Measurements from ENCODE around the gene ATG4D. TPM values are rescaled to one million over a fixed set of nuclear protein-coding genes. Genes with fewer than 3 reads are reported as not detected.
A peak's percentile ranks its signal among the peaks of the same experiment; 100 is the strongest.

The ATG4D gene
- total and polyA plus RNA-seq, 4 donors = 4.7 to 44.4 (median 11.1) TPM

- peaks cover 2 to 27% (median 11%) of the 10 kb centered on the region in 4 donors for H3K4me1 ChIP-seq (ENCODE audit: control insufficient read depth in 4 of 4, insufficient read depth in 4 of 4, low read length in 3 of 4)
- DNase-seq (ENCODE audit: low spot score) = no peak
- no peaks in the 10 kb centered on the region for H3K9me3 ChIP-seq (ENCODE audit: control insufficient read depth in 4 of 4, low read length in 3 of 4)
- WGBS = 55% methylated on average over 10 of the region's 10 CpGs
- TF ChIP-seq EGR1 (IDR thresholded peaks at IDR 0.05; ENCODE audit: low read depth in 2 of 2) (no peak), JUND (IDR thresholded peaks at IDR 0.05) (no peak), HNF4A (conservative IDR thresholded peaks at IDR 0.05) (no peak), SP1 (IDR thresholded peaks at IDR 0.05) (no peak), FOXA2 (IDR thresholded peaks at IDR 0.05) (no peak), NR2F2 (IDR thresholded peaks at IDR 0.05) (no peak), GABPA (IDR thresholded peaks at IDR 0.05 in 1 of 2, conservative IDR thresholded peaks at IDR 0.05 in 1 of 2) (no peak), RAD21 (IDR thresholded peaks at IDR 0.05) (no peak), MAX (IDR thresholded peaks at IDR 0.05) (no peak)
- TF ChIP-seq, protein P1, sequence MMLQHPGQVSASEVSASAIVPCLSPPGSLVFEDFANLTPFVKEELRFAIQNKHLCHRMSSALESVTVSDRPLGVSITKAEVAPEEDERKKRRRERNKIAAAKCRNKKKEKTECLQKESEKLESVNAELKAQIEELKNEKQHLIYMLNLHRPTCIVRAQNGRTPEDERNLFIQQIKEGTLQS (IDR thresholded peaks at IDR 0.05) = no peak
- H3K4me3 ChIP-seq (ENCODE audit: low read depth in 1 of 3, low read length in 3 of 3) = peak overlapping the region in 1 of 3 donors; percentile 27
- H3K9ac ChIP-seq (ENCODE audit: low read depth in 1 of 2, low read length in 2 of 2) = peak overlapping the region in 1 of 2 donors; percentile 22
- H3K36me3 ChIP-seq (ENCODE audit: control insufficient read depth in 4 of 4, insufficient read depth in 3 of 4, low read depth in 1 of 4, low read length in 3 of 4) = no peaks in the 10 kb centered on the region
- H3K27me3 ChIP-seq (ENCODE audit: control insufficient read depth in 4 of 4, insufficient read depth in 4 of 4, low read length in 3 of 4) = peaks cover 2 to 21% (median 4%) of the 10 kb centered on the region in 4 donors
- no peak overlapping the region for H3K27ac ChIP-seq (ENCODE audit: low read depth in 1 of 2, low read length in 2 of 2)
These were observed 26.9 kb upstream of the ATG4D start for GRCh38 chr19:10516671-10517286.

DNA sequence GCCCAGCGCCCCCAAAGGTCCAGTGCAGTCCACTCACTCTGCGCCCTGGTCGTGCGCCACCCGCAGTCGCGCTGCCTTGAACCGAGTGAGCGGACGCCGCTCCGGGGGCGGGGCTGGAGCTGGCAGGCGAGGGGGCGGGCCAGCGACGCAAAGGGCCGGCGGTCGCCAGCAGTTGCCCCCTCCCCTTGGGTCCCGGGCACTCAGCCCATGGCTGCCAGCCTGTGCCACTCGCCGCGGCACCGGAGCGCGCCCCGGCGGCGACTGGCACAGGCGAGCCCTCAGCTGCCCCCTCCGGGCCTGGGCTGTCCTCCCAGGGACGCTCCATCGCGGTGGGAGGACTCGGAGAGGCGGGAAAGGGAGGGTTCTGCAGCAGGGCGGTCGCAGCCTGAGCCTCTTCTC is 26.3 kb upstream of the ATG4D start, which contains the start of gene S1PR5:
S1PR5 (minus strand) TSS at position 87 of the 399 bp plus-strand sequence. CDS start 2,436 bp downstream, outside the sequence.
- no peaks in the 10 kb centered on the region for H3K36me3 ChIP-seq (ENCODE audit: control insufficient read depth in 4 of 4, insufficient read depth in 3 of 4, low read depth in 1 of 4, low read length in 3 of 4)
- DNase-seq (ENCODE audit: low spot score) = no peak
- 2% methylated on average over 39 of the region's 39 CpGs for WGBS
- H3K9me3 ChIP-seq (ENCODE audit: control insufficient read depth in 4 of 4, low read length in 3 of 4) = no peaks in the 10 kb centered on the region
- peak within 1 kb of the TSS in 1 of 2 donors; percentile 28 for H3K27ac ChIP-seq (ENCODE audit: low read depth in 1 of 2, low read length in 2 of 2)
- peaks cover 2 to 27% (median 11%) of the 10 kb centered on the region in 4 donors for H3K4me1 ChIP-seq (ENCODE audit: control insufficient read depth in 4 of 4, insufficient read depth in 4 of 4, low read length in 3 of 4)
- peak within 1 kb of the TSS in 1 of 3 donors; percentile 27 for H3K4me3 ChIP-seq (ENCODE audit: low read depth in 1 of 3, low read length in 3 of 3)
- no peak for TF ChIP-seq FOXA1 (IDR thresholded peaks at IDR 0.05)
- peaks cover 2 to 21% (median 4%) of the 10 kb centered on the region in 4 donors for H3K27me3 ChIP-seq (ENCODE audit: control insufficient read depth in 4 of 4, insufficient read depth in 4 of 4, low read length in 3 of 4)
- H3K9ac ChIP-seq (ENCODE audit: low read depth in 1 of 2, low read length in 2 of 2) = peak within 1 kb of the TSS in 1 of 2 donors; percentile 22

DNA sequence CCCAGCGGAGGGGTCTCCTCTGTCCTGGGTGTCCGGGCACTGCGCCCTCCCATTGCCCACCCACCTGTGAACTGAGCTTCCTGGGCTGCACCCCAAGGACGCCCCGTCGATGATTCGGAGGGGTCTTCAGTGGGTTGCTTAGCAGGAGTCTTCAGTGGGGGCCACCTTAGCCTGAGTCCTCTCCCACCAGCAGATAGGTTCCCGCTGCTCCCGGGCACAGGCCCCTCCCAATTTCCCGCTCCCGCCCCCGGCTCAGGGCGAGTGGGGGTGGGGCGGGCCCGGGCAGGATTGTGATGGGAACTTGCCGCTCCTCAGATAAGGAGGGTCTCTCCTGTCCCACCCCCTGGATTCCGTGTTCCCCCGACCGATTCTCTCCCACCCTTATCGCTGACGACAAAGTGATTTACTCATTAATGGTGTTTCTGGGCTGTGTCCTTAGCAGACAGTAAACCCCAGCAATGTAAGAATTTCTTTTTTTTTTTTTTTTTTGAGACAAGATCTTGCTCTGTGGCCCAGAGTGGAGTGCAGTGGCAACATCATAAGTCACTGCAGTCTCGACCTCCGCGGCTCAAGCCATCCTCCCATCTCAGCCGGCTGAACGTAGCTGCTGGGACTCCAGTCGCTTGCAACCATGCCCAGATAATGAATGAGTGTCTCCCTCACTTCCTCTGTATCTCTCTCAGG is 25.8 kb upstream of the ATG4D start:
- DNase-seq (ENCODE audit: low spot score) = no peak
- H3K9ac ChIP-seq (ENCODE audit: low read depth in 1 of 2, low read length in 2 of 2) = no peak overlapping the region
- H3K36me3 ChIP-seq (ENCODE audit: control insufficient read depth in 4 of 4, insufficient read depth in 3 of 4, low read depth in 1 of 4, low read length in 3 of 4) = no peaks in the 10 kb centered on the region
- peaks cover 2 to 21% (median 4%) of the 10 kb centered on the region in 4 donors for H3K27me3 ChIP-seq (ENCODE audit: control insufficient read depth in 4 of 4, insufficient read depth in 4 of 4, low read length in 3 of 4)
- peak overlapping the region in 1 of 2 donors; percentile 28 for H3K27ac ChIP-seq (ENCODE audit: low read depth in 1 of 2, low read length in 2 of 2)
- H3K4me1 ChIP-seq (ENCODE audit: control insufficient read depth in 4 of 4, insufficient read depth in 4 of 4, low read length in 3 of 4) = peaks cover 2 to 27% (median 11%) of the 10 kb centered on the region in 4 donors
- H3K4me3 ChIP-seq (ENCODE audit: low read depth in 1 of 3, low read length in 3 of 3) = peak overlapping the region in 1 of 3 donors; percentile 27
- 4% methylated on average over 27 of the region's 27 CpGs for WGBS
- TF ChIP-seq, protein P2, sequence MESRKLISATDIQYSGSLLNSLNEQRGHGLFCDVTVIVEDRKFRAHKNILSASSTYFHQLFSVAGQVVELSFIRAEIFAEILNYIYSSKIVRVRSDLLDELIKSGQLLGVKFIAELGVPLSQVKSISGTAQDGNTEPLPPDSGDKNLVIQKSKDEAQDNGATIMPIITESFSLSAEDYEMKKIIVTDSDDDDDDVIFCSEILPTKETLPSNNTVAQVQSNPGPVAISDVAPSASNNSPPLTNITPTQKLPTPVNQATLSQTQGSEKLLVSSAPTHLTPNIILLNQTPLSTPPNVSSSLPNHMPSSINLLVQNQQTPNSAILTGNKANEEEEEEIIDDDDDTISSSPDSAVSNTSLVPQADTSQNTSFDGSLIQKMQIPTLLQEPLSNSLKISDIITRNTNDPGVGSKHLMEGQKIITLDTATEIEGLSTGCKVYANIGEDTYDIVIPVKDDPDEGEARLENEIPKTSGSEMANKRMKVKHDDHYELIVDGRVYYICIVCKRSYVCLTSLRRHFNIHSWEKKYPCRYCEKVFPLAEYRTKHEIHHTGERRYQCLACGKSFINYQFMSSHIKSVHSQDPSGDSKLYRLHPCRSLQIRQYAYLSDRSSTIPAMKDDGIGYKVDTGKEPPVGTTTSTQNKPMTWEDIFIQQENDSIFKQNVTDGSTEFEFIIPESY (IDR thresholded peaks at IDR 0.05) = no peak
- TF ChIP-seq JUND (IDR thresholded peaks at IDR 0.05) = no peak
- no peak for TF ChIP-seq FOXA2 (IDR thresholded peaks at IDR 0.05)
- TF ChIP-seq, protein P3, sequence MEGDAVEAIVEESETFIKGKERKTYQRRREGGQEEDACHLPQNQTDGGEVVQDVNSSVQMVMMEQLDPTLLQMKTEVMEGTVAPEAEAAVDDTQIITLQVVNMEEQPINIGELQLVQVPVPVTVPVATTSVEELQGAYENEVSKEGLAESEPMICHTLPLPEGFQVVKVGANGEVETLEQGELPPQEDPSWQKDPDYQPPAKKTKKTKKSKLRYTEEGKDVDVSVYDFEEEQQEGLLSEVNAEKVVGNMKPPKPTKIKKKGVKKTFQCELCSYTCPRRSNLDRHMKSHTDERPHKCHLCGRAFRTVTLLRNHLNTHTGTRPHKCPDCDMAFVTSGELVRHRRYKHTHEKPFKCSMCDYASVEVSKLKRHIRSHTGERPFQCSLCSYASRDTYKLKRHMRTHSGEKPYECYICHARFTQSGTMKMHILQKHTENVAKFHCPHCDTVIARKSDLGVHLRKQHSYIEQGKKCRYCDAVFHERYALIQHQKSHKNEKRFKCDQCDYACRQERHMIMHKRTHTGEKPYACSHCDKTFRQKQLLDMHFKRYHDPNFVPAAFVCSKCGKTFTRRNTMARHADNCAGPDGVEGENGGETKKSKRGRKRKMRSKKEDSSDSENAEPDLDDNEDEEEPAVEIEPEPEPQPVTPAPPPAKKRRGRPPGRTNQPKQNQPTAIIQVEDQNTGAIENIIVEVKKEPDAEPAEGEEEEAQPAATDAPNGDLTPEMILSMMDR (IDR thresholded peaks at IDR 0.05; ENCODE audit: low read depth, low read length, missing input control) = no peak
- TF ChIP-seq RAD21 (IDR thresholded peaks at IDR 0.05) = no peak
- TF ChIP-seq MAX (IDR thresholded peaks at IDR 0.05) = no peak
- no peak for TF ChIP-seq FOXA1 (IDR thresholded peaks at IDR 0.05)
- TF ChIP-seq EGR1 (IDR thresholded peaks at IDR 0.05; ENCODE audit: low read depth in 2 of 2) = no peak
- no peak for TF ChIP-seq NR2F2 (IDR thresholded peaks at IDR 0.05)
- H3K9me3 ChIP-seq (ENCODE audit: control insufficient read depth in 4 of 4, low read length in 3 of 4) = no peaks in the 10 kb centered on the region
